OCI-LY7 (cell line): ENCODE results near the gene CLEC12A.

Experiments used
- EZH2phosphoT487 ChIP-seq: fragments of 200-600 bp; sonication (generic); IDR thresholded peaks from 2 replicates; pipeline ENCODE4 v1.6.1; 2018; ENCODE audit warnings: low read depth, borderline replicate concordance, mild to moderate bottlenecking, mixed run types, antibody characterized with exemption, low read length, moderate library complexity, mixed read lengths
- TF ChIP-seq, protein P1 (sequence below): fragments of 200-600 bp; sonication (generic); conservative IDR thresholded peaks from 2 replicates; pipeline ENCODE4 v1.5.1; 2014; ENCODE audit warnings: mild to moderate bottlenecking, antibody characterized with exemption, low read length, moderate library complexity, mixed read lengths

DNA sequence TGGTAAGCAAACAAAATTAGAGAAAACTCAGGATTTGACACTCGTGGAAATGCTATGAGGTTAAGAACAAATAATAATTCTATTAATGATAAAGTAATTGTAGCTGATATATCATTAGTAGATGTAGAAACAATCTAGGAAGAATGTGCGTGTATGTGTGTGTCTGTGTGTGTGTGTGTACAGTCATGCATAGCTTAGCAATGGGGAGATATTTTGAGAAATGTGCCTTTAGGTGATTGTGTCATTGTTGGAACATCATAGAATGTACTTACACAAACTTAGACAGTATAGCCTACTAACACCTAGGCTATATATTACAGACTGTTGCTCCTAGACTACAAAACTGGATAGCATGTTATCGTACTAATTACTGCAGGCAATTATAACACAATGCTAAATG is 44.3 kb upstream of the CLEC12A start:
- TF ChIP-seq, protein P1, sequence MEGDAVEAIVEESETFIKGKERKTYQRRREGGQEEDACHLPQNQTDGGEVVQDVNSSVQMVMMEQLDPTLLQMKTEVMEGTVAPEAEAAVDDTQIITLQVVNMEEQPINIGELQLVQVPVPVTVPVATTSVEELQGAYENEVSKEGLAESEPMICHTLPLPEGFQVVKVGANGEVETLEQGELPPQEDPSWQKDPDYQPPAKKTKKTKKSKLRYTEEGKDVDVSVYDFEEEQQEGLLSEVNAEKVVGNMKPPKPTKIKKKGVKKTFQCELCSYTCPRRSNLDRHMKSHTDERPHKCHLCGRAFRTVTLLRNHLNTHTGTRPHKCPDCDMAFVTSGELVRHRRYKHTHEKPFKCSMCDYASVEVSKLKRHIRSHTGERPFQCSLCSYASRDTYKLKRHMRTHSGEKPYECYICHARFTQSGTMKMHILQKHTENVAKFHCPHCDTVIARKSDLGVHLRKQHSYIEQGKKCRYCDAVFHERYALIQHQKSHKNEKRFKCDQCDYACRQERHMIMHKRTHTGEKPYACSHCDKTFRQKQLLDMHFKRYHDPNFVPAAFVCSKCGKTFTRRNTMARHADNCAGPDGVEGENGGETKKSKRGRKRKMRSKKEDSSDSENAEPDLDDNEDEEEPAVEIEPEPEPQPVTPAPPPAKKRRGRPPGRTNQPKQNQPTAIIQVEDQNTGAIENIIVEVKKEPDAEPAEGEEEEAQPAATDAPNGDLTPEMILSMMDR: no peak
- TF ChIP-seq EZH2phosphoT487: no peak
